GM12892 (cell line): ENCODE data around the gene GPR84.
"Not testable (repeated sequence)": the region's sequence is repeated elsewhere in the genome, so short reads cannot be mapped to it uniquely, and the experiment has no call there.

Experiments
- DNase-seq: peaks from one replicate; pipeline ENCODE4 v3.0.0; 2011; ENCODE audit not compliant: insufficient read length
- FAIRE-seq: peaks from 2 replicates; lab custom pipeline; 2011; peaks lifted over from hg19 to GRCh38; lab: Jason Lieb, UNC
- POLR2A ChIP-seq: IDR thresholded peaks from 2 replicates; pipeline ENCODE4 v1.6.1; 2011; ENCODE audit warnings: low read depth, low read length, control low read depth
- POLR2AphosphoS5 ChIP-seq: IDR thresholded peaks from 2 replicates; pipeline ENCODE4 v1.6.1; 2011; ENCODE audit warnings: low read depth, low read length, control low read depth
- TAF1 ChIP-seq: IDR thresholded peaks from 2 replicates; pipeline ENCODE4 v1.6.1; 2011; ENCODE audit warnings: low read depth, mild to moderate bottlenecking, control low read depth, low read length, borderline replicate concordance

The GPR84 gene

DNA sequence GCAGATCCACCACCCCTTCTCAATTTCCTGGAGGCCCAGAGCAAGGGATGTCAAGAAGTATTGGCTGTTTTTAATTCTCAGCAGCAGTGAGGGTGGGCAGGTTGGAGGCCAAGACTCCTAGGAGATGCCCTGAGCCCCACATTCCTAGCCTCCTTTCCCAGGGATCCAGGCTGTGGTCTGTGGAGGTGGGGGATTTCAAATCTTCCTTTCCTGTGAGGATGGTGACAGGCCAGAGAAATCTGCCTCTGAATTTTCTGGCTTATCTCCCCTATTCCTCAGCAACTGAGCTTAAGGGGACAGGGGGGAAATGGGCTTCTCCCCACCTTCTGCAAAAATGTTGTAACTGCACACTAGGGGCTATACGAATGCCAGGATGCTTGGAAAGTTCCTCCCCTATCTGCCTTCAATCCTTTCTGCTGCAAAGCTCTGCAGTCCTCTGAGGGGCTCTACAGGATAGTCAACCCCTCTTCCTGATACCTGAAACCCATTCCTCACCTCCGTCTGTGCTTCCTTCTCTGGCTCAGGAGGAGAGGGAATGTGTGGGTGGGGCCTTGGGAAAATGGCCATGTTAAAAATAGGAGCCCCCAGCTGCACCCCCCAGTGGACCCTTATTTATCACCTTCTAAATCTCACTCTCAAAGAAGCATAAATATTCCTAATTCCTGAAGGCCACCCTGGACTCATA lies 6.6 kb downstream of the GPR84 start:
- DNase-seq: no peak
- TF ChIP-seq TAF1 (no peak), POLR2A (no peak), POLR2AphosphoS5 (no peak)
- FAIRE-seq: no peak

DNA sequence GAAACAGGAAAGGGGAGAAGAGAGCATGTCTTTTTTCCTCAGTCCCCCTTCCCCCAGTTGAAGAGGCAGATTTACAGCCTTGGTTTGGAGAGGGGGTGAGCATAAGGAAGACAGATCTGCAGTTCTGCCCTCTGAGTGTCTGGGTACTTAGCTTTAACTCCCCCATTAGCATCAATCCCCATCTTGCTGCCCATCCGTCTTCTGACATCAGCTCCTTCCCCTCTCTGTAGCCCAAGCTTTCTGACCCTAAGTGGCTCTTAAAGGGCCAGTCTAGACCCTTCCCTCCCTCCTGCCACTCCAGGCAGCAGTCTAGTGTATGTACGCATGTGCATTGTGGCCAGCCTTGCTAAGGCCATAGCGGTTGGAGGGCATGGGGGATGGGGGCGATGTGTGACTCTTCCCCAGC lies 7.3 kb downstream of the GPR84 start:
- no peak for DNase-seq
- FAIRE-seq: no peak
- TF ChIP-seq TAF1 (no peak), POLR2A (no peak), POLR2AphosphoS5 (no peak)

DNA sequence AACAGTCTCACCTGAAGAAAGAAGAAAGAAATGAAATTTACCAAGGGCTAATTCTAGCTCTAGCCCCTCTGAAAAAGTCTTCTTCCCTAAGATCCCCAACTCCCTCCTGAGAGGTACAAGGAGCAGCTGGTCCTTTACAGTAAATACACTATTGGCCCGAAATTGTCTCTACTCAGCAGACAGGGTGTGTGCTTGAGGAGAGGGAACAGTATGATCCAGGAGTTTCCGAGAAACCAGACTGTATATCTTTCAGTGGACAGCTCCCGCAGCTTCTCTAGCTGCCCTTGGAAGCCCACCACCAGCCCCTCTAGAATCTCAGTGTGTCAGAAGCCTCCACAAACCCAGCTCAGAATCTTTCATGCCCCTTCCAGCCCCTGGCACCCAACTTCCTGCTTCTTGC lies 8.1 kb downstream of the GPR84 start:
- no peak for FAIRE-seq
- DNase-seq: no peak
- no peak for TF ChIP-seq TAF1
- TF ChIP-seq POLR2A: no peak
- no peak for TF ChIP-seq POLR2AphosphoS5

DNA sequence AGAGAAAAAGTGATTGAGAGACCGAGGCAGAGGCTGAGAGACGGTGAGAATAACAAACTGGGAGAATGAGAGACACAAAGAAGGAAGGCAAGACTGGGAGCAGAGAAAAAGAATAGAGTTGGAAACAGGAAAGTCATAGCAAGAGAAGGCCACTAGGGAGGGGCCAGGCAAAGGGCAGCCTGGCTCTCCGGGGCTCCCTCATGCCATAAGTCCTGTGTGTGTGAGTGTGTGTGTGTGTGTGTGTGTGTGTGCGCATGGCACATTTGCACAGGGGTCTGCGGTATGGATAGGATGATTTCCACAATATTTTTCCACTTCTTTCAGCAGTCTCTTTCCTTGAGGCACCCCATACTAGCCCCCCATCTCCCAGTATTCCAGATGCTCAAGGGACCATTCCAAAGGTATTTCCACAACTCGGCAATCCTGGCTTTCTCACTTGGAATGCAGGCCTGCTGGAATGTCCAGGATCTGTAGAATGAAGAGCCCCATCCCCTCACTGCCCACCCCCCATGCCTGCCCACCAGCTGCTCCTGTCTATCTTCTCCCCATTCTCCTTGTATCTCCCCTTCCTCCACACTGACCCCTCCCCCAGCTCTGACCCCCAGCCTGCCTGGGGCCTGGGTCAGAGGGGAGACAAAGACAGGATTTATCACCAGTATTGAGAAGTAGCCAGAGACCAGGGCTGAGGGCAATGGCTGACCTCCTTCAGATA lies 9.0 kb downstream of the GPR84 start:
- no peak for DNase-seq
- TF ChIP-seq POLR2A (no peak), TAF1 (no peak), POLR2AphosphoS5 (no peak)
- no peak for FAIRE-seq

DNA sequence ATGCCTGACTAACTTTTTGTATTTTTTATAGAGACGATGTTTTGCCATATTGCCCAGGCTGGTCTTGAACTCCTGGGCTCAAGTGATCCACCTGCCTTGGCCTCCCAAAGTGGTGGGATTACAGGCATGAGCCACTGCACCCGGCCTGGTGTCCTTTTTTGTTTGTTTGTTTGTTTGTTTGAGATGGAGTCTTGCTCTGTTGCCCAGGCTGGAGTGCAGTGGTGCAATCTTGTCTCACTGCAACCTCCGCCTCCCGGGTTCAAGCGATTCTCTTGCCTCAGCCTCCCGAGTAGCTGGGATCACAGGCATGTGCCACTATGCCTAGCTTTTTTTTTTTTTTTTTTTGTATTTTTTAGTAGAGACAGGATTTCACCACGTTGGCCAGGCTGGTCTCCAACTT lies 10.0 kb downstream of the GPR84 start:
- DNase-seq, FAIRE-seq: not testable (repeated sequence)

DNA sequence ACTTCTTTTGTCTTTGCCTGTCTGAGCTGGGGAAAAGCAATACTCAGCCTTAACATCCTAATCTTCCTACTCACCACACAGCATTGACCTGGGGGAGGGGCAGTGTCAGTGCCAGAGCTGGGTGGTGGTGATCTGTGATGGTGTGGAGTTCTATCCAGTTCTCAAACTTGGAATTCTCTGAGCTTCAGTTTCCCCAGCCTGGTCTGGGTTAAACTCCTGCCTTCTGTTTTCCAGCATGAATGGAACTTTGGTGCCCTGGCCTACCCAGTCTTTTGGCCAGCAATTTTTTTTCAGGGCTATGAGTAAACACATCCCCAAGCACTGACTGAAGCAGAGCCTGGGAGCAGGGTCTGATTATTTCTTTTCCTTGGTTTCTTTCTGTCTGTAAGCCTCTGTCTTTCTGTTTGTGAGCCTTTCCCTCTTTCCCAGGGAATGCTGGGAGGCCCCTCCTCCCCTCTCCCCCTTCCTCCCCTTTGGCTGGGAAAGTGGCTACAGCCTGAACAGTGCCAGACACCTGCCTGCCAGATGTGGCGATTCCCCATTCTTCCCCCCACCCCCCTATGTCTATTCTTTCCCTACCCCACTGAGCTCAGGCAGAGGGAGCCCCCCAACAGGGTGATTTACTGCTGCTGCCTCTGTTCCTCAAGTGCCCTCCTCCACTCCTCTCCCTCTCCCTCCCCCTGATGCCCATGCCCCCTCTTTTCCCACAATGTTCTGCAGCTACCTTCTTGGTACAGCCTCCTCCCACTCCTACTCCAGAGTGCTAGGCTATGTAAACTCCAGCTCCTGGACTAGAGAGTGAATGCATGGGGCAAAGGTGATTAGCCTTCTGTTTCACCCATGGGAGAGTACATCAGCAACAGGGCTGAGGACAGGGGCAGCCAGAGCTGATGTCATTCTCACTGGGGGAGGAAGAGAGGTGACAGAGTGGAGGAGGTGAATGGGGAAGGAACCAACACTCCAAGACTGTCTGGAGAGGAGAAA lies 11.1 kb downstream of the GPR84 start:
- DNase-seq (no peak), FAIRE-seq (no peak)
- TF ChIP-seq POLR2AphosphoS5: no peak
- no peak for TF ChIP-seq POLR2A
- no peak for TF ChIP-seq TAF1

DNA sequence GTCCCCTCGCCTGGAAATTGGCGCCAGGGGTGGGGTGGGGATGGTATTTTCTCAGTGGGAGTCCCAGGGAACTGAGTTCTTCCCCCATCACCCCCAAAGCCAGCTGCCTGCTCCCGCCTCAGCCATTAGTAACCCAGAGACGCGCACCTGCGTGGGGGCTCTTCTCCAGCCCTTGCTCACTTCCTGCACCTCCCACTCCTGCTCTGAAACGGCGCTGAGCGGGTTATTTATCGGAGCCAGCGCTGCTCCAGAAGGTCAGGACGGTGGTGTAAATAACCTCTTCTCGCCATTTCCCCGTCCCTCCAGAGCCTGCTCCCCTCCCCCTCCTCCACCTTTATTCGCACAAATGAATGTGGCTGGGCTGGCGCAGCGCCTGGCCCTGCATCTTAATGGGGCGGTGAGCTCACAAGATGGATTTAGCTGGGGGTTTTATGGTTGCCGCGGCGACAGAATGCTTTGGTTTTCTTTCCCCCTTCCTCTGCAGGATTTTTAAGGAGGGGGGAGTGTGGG lies 12.2 kb downstream of the GPR84 start:
- FAIRE-seq (no peak), DNase-seq (no peak)
- no peak for TF ChIP-seq TAF1

DNA sequence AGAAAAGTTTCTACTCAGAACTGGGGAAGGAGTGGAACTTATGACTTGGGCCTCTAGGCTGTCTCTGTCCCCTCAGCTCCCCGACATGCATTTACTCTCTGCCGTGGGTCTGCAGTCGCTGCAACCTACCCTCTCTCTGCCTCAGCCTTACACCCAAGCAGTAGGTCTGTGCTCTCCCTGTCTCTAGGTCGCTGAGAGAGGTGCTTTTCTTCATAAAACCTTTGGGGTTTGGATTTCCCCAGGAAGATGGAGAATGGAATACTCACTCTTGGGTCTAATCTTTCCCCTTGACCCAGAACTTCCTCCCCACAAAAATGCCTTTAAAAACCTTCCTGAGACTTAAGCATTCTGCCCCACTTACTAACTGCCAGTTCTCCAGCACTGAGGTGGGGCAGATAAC lies 12.9 kb downstream of the GPR84 start:
- TF ChIP-seq POLR2A (no peak), POLR2AphosphoS5 (no peak), TAF1 (no peak)
- no peak for DNase-seq
- no peak for FAIRE-seq

DNA sequence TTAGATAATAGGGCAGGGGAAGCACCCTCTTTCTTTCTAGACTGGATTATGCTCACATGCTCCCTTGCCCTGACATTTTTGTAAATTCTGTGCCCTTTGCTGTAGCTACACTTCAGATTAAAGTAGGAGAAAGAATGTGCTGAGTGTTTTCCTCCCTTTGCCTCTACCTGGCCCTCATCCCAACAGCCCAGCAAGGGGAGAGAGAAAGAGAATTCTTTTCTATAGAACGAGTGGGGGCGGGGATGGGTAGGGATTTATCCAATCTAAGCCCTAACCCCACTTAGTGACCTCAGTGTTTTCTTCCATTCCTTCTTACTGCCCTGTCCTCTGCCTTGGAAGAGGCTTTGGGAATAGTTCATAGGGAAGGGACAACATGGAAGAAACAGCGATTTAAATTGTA lies 13.5 kb downstream of the GPR84 start:
- FAIRE-seq (no peak), DNase-seq (no peak)
- no peak for TF ChIP-seq POLR2AphosphoS5
- no peak for TF ChIP-seq TAF1
- no peak for TF ChIP-seq POLR2A

DNA sequence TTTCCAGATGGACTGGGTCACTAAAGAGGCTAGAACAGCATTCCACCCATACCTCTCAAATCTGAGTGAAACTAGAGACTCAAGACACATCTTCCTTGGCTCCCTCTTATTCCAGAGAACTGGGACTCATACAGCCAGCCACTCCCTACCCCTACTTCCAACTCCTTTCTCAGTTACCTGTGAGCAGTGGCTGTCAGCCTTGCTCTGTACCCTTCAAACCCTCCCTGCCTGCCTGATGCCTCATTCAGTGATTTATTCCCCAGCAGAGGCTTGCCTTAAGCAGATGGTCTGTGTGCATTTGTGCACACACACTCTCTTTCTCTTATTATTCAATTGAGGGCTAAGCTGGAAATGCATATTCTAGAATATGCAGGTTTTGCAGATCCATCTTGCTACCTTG lies 14.6 kb downstream of the GPR84 start:
- FAIRE-seq (no peak), DNase-seq (no peak)
- TF ChIP-seq TAF1: no peak
- no peak for TF ChIP-seq POLR2A
- no peak for TF ChIP-seq POLR2AphosphoS5

DNA sequence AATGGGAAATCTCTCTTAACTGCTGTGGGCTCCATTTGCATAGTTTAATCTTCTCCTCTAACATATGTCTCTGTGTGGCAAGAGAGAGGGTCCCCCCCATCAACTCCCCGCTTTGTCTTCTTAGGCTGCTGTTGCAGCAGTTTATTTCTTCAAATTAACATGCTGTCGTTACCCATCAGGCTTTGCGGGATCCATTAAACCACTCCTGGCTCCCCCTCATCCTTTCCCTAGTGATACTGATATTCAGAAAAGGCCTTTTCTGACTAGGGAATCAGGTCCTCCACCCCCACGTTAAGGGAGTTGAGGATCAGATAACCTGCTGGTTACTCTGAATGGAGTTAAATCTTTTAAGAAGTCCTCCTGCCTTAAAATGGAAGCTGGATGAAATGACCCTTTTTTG lies 15.2 kb downstream of the GPR84 start:
- TF ChIP-seq POLR2AphosphoS5: no peak
- no peak for TF ChIP-seq POLR2A
- no peak for TF ChIP-seq TAF1
- FAIRE-seq: no peak
- DNase-seq: no peak
